Prostate gland (tissue), 2 donors: ENCODE results near the gene LURAP1L.

Source experiments
- CTCF ChIP-seq, 4 experiments: fragments of 200-600 bp in 2 of 4; fragments of 450-650 bp in 2 of 4; sonication (generic) in 2 of 4; IDR thresholded peaks; 1 replicate in 3 of 4; 2 replicates in 1 of 4; pipeline ENCODE4 v1.5.1; 2016 to 2019; ENCODE audit warnings: antibody characterized with exemption in 4 of 4, mild to moderate bottlenecking in 2 of 4, moderate library complexity in 2 of 4
- POLR2A ChIP-seq: fragments of 450-650 bp; IDR thresholded peaks from one replicate; pipeline ENCODE4 v1.6.1; 2016; ENCODE audit warnings: antibody characterized with exemption, mild to moderate bottlenecking
- POLR2AphosphoS5 ChIP-seq: sonication (generic); formaldehyde crosslinking; IDR thresholded peaks from one replicate; pipeline ENCODE4 v1.6.1; 2017; ENCODE audit warnings: antibody characterized with exemption

GRCh38 chr9:12860998-12861397 lies 86.2 kb downstream of the LURAP1L start:
- TF ChIP-seq POLR2A (no peak), CTCF (IDR thresholded peaks at IDR 0.05) (no peak), POLR2AphosphoS5 (no peak)
